Adrenal gland (tissue), 12 donors: ENCODE results near the gene SLFN12. TPM values are rescaled to one million over a fixed set of nuclear protein-coding genes. Genes with fewer than 3 reads are reported as not detected.
"Not testable (repeated sequence)": the region's sequence is repeated elsewhere in the genome, so short reads cannot be mapped to it uniquely, and the experiment has no call there.

Experiments
- DNase-seq, 7 donors: peaks; one replicate each; pipeline ENCODE4 v3.0.0-alpha.2; 2019 to 2020
- H3K27ac ChIP-seq, 5 donors: fragments of 200-600 bp; sonication (generic) in 4 of 5; 1 replicate in 3 of 5; 2 replicates in 2 of 5; pipeline versions ENCODE4 v1.5.1 to v1.8.0; 2016 to 2020; ENCODE audit warnings: mild to moderate bottlenecking in 1 of 5
- H3K27me3 ChIP-seq: fragments of 200-600 bp; 2 replicates; pipeline ENCODE4 v1.8.0; 2021
- H3K36me3 ChIP-seq, 2 donors: fragments of 200-600 bp; replicated peaks in 1 of 2; 1 replicate in 1 of 2; 2 replicates in 1 of 2; pipeline versions ENCODE4 v1.5.1 to v1.8.0; 2018 to 2022
- H3K4me1 ChIP-seq, 2 donors: fragments of 200-600 bp; replicated peaks in 1 of 2; 1 replicate in 1 of 2; 2 replicates in 1 of 2; pipeline versions ENCODE4 v1.5.1 to v1.8.0; 2018 to 2021
- H3K4me3 ChIP-seq, 4 donors: fragments of 200-600 bp; sonication (generic) in 3 of 4; one replicate each; pipeline ENCODE4 v1.5.1; 2016 to 2018
- H3K9me3 ChIP-seq, 3 donors: fragments of 200-600 bp; sonication (generic) in 1 of 3; replicated peaks in 1 of 3; 1 replicate in 2 of 3; 2 replicates in 1 of 3; pipeline versions ENCODE4 v1.5.1 to v1.8.0; 2016 to 2021
- POLR2A ChIP-seq, 2 donors: fragments of 450-650 bp; IDR thresholded peaks; one replicate each; pipeline ENCODE4 v1.6.1; 2017; ENCODE audit warnings: antibody characterized with exemption in 2 of 2, mild to moderate bottlenecking in 2 of 2, moderate library complexity in 1 of 2
- WGBS, 4 donors: extraction: QIAGEN DNeasy Blood & Tissue Kit in 2 of 4; methylation state at CpG; one replicate each; pipeline versions ENCODE4 v1.1.5 to v1.1.7; 2013 to 2017; 5-methylcytosine and 5-hydroxymethylcytosine counted together
- intact Hi-C, 2 donors: fragments of 100-400 bp; cut with DNase I; formaldehyde crosslinking; loops; one replicate each; pipeline versions ENCODE4 v1.14.1 to v1.15.0; 2022 to 2023
- polyA plus RNA-seq, 3 donors: library from polyadenylated mRNA; stranded (reverse); fragments of 200-250 nt in 2 of 3; fragments of 350-450 nt in 1 of 3; fragmentation: Illumina TruSeq in 1 of 3; extraction: RNeasy Lipid Tissue Mini Kit (QIAGEN cat#74804) in 1 of 3; gene quantifications; one replicate each; pipeline ENCODE4 v1.2.3, GENCODE V29; 2013 to 2014
- total RNA-seq, 9 donors: library from RNA; depleted of rRNA in 4 of 9; stranded (reverse); fragments of >200 nt in 4 of 9; fragments of 120-200 nt in 1 of 9; fragmentation: NEBNext Ultra II Directional in 1 of 9; extraction: Animal tissue kit (Norgen Biotek cat#: 25700) in 1 of 9; gene quantifications; one replicate each; pipeline versions ENCODE4 v1.1.0 to v1.2.4, GENCODE V29; 2013 to 2023
- TF ChIP-seq, protein P1 (sequence below), 6 experiments: fragments of 450-650 bp in 4 of 6; fragments of 200-600 bp in 2 of 6; sonication (generic) in 1 of 6; IDR thresholded peaks; 1 replicate in 5 of 6; 2 replicates in 1 of 6; pipeline versions ENCODE4 v1.5.1 to v1.8.0; 2016 to 2021; ENCODE audit warnings: antibody characterized with exemption in 6 of 6, mild to moderate bottlenecking in 2 of 6, moderate library complexity in 1 of 6
- donor health status: healthy with polysubstance abuse.
- donor health status: Bipolar disorder and iron deficiency.
- donor health status: DM: yes; HTN: yes; CAD: no.
- donor health status: DM: no; HTN: no; CAD: no.
- donor health status: DM: no; HTN: no; CAD: no.
- donor health status: DM: yes; HTN: yes; CAD: no.

SLFN12 gene
- total and polyA plus RNA-seq, 12 donors = 5.1 to 17.1 (median 12.4) TPM

- no peaks in the 10 kb centered on the region for H3K36me3 ChIP-seq
- H3K4me1 ChIP-seq = peaks cover 14 to 17% of the 10 kb centered on the region in 2 donors
- no peak overlapping the region for H3K4me3 ChIP-seq
- DNase-seq = no peak
- H3K9me3 ChIP-seq = no peaks in the 10 kb centered on the region
- no peaks in the 10 kb centered on the region for H3K27me3 ChIP-seq
- WGBS, 4 donors = 87 to 90% (median 89%) methylated on average over 2 of the region's 2 CpGs
- no peak overlapping the region for H3K27ac ChIP-seq
- no peak for TF ChIP-seq POLR2A (IDR thresholded peaks at IDR 0.05)
- TF ChIP-seq, protein P1, sequence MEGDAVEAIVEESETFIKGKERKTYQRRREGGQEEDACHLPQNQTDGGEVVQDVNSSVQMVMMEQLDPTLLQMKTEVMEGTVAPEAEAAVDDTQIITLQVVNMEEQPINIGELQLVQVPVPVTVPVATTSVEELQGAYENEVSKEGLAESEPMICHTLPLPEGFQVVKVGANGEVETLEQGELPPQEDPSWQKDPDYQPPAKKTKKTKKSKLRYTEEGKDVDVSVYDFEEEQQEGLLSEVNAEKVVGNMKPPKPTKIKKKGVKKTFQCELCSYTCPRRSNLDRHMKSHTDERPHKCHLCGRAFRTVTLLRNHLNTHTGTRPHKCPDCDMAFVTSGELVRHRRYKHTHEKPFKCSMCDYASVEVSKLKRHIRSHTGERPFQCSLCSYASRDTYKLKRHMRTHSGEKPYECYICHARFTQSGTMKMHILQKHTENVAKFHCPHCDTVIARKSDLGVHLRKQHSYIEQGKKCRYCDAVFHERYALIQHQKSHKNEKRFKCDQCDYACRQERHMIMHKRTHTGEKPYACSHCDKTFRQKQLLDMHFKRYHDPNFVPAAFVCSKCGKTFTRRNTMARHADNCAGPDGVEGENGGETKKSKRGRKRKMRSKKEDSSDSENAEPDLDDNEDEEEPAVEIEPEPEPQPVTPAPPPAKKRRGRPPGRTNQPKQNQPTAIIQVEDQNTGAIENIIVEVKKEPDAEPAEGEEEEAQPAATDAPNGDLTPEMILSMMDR (IDR thresholded peaks at IDR 0.05) = no peak
- intact Hi-C loops = no loop called here
These were observed 4.1 kb downstream of the SLFN12 start for GRCh38 chr17:35428229-35428628.

DNA sequence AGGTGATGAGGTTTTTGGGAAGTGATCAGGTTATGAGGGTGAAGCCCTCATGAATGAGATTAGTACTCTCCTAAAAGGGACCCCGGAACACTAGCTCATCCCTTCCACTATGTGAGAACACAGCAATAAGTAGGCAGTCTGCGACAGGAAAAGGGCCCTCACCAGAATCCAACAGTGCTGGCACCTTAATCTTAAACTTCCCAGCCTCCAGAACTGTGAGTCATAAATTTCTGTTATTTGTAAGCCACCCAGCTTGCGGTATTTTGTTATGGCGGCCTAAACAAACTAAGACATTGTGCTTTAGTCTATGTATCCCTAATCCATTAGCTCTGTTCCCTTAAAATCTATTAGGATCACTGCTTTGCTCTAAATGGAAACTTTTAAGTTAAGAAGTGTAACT lies 8.5 kb downstream of the SLFN12 start:
- DNase-seq = no peak
- TF ChIP-seq, protein P1 (IDR thresholded peaks at IDR 0.05) = no peak
- no peak for TF ChIP-seq POLR2A (IDR thresholded peaks at IDR 0.05)
- no peaks in the 10 kb centered on the region for H3K9me3 ChIP-seq
- H3K4me1 ChIP-seq = no peaks in the 10 kb centered on the region
- intact Hi-C loops = no loop called here
- H3K27me3 ChIP-seq = no peaks in the 10 kb centered on the region
- H3K4me3 ChIP-seq = no peak overlapping the region
- no peaks in the 10 kb centered on the region for H3K36me3 ChIP-seq
- WGBS, 4 donors = 89 to 97% (median 93%) methylated on average over 4 of the region's 4 CpGs
- no peak overlapping the region for H3K27ac ChIP-seq

GRCh38 chr17:35421069-35421468 lies 11.2 kb downstream of the SLFN12 start:
- WGBS, 4 donors = 89 to 97% (median 94%) methylated on average over 9 of the region's 9 CpGs
- DNase-seq, H3K36me3 ChIP-seq, H3K27ac ChIP-seq, H3K4me1 ChIP-seq, H3K9me3 ChIP-seq, H3K27me3 ChIP-seq, H3K4me3 ChIP-seq, intact Hi-C loops: not testable (repeated sequence)

GRCh38 chr17:35416659-35417058 lies 15.6 kb downstream of the SLFN12 start:
- no peaks in the 10 kb centered on the region for H3K36me3 ChIP-seq
- no peaks in the 10 kb centered on the region for H3K4me1 ChIP-seq

GRCh38 chr17:35414707-35415106 lies 17.6 kb downstream of the SLFN12 start:
- DNase-seq, H3K27ac ChIP-seq, intact Hi-C loops, H3K4me1 ChIP-seq, H3K9me3 ChIP-seq, H3K27me3 ChIP-seq, H3K4me3 ChIP-seq: not testable (repeated sequence)
- 91 to 95% (median 94%) methylated on average over 2 of the region's 2 CpGs for WGBS, 4 donors
- H3K36me3 ChIP-seq = peaks cover 0 to 10% of the 10 kb centered on the region in 2 donors

More at GRCh38 chr17:35416659-35417058, 15.6 kb downstream of the SLFN12 start:
- no peak overlapping the region for H3K27ac ChIP-seq
- no peak for DNase-seq
- no peak for TF ChIP-seq POLR2A (IDR thresholded peaks at IDR 0.05)
- H3K27me3 ChIP-seq = no peaks in the 10 kb centered on the region
- WGBS, 4 donors = 78 to 94% (median 94%) methylated on average over 2 of the region's 2 CpGs
- intact Hi-C loops = no loop called here
- peaks cover 0 to 6% (median 0%) of the 10 kb centered on the region in 3 donors for H3K9me3 ChIP-seq
- no peak overlapping the region for H3K4me3 ChIP-seq

DNA sequence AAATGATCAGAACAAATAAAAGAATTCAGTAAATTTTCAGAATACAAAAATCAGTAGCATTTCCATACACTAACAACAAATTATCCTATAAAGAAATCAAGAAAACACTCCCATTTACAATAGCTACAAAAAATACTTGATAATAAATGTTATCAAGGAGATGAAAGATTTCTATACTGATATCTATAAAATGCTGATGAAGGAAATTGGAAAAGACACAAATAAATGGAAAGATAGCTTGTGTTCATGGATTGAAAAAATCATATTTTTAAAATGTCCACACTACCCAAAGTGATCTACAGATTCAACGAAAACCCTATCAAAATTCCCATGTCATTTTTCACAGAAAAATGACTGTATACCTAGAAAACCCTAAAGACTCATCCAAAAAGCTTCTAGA lies 18.1 kb downstream of the SLFN12 start:
- Histone ChIP-seq H3K4me3 (no peak overlapping the region), H3K27me3 (no peaks in the 10 kb centered on the region), H3K4me1 (no peaks in the 10 kb centered on the region), H3K27ac (no peak overlapping the region), H3K9me3 (peaks cover 0 to 6% (median 0%) of the 10 kb centered on the region in 3 donors), H3K36me3 (peaks cover 0 to 10% of the 10 kb centered on the region in 2 donors)
- DNase-seq = no peak
- no peak for TF ChIP-seq POLR2A (IDR thresholded peaks at IDR 0.05)
- TF ChIP-seq, protein P1 (IDR thresholded peaks at IDR 0.05) = no peak
- intact Hi-C loops = no loop called here
- 84 to 100% (median 96%) methylated on average over 1 of the region's 1 CpG for WGBS, 4 donors
